DND-41 (cell line): ENCODE results near the gene MSANTD2.
A peak's percentile ranks its signal among the peaks of the same experiment; 100 is the strongest.

ENCODE experiments used
- ATAC-seq: fragments of 200-7000 bp; cut with Tn5 transposase; 3 replicates; pipeline ENCODE4 v1.9.1; 2021; ENCODE audit warnings: low read depth; ENCODE audit not compliant: insufficient read depth
- DNase-seq: peaks from one replicate; pipeline ENCODE4 v3.0.0-alpha.2; 2020
- H2AFZ ChIP-seq: 2 replicates; pipeline ENCODE4 v1.6.0; 2012; ENCODE audit warnings: low read depth, low read length
- H3K27ac ChIP-seq: 2 replicates; pipeline ENCODE4 v1.5.1; 2012; ENCODE audit warnings: low read length, inconsistent platforms
- H3K27me3 ChIP-seq: fragments of 200-600 bp; sonication (generic); 2 replicates; pipeline ENCODE4 v1.6.0; 2012; ENCODE audit warnings: low read length, mild to moderate bottlenecking, inconsistent platforms; ENCODE audit not compliant: insufficient read depth, poor library complexity
- H3K36me3 ChIP-seq: 2 replicates; pipeline ENCODE4 v1.5.1; 2012; ENCODE audit warnings: low read length, inconsistent platforms; ENCODE audit not compliant: insufficient read depth
- H3K4me1 ChIP-seq: 2 replicates; pipeline ENCODE4 v1.5.1; 2012; ENCODE audit warnings: mild to moderate bottlenecking, low read length; ENCODE audit not compliant: insufficient read depth
- H3K4me2 ChIP-seq: 2 replicates; pipeline ENCODE4 v1.6.0; 2012; ENCODE audit warnings: mild to moderate bottlenecking, moderate library complexity, low read length, inconsistent platforms; ENCODE audit not compliant: insufficient read depth
- H3K4me3 ChIP-seq, 2 experiments: fragments of 200-600 bp in 1 of 2; shearing (Covaris generic) in 1 of 2; 2 replicates each; pipeline ENCODE4 v1.5.1; 2012 to 2016; ENCODE audit warnings: inconsistent platforms in 2 of 2, low read length in 2 of 2, mild to moderate bottlenecking in 2 of 2, low read depth in 1 of 2, moderate library complexity in 1 of 2
- H3K79me2 ChIP-seq: 2 replicates; pipeline ENCODE4 v1.6.0; 2012; ENCODE audit warnings: low read length, inconsistent platforms; ENCODE audit not compliant: insufficient read depth
- H3K9ac ChIP-seq: 2 replicates; pipeline ENCODE4 v1.6.0; 2012; ENCODE audit warnings: low read depth, mild to moderate bottlenecking, inconsistent platforms, low read length, moderate library complexity
- H3K9me3 ChIP-seq: 2 replicates; pipeline ENCODE4 v1.5.1; 2012; ENCODE audit warnings: low read length, moderate library complexity, mild to moderate bottlenecking, inconsistent platforms; ENCODE audit not compliant: insufficient read depth, severe bottlenecking
- H4K20me1 ChIP-seq: 2 replicates; pipeline ENCODE4 v1.6.0; 2012; ENCODE audit warnings: low read length; ENCODE audit not compliant: insufficient read depth
- EZH2 ChIP-seq: IDR thresholded peaks from 3 replicates; pipeline ENCODE4 v1.6.1; 2012; ENCODE audit warnings: borderline replicate concordance, low read depth, mild to moderate bottlenecking, moderate library complexity, low read length, inconsistent platforms; ENCODE audit not compliant: severe bottlenecking
- TF ChIP-seq, protein P1 (sequence below): IDR thresholded peaks from 2 replicates; pipeline ENCODE4 v1.5.1; 2012; ENCODE audit warnings: borderline replicate concordance, low read length, moderate library complexity, mild to moderate bottlenecking; ENCODE audit not compliant: poor library complexity, severe bottlenecking; ENCODE audit errors: extremely low read depth

The MSANTD2 gene

DNA sequence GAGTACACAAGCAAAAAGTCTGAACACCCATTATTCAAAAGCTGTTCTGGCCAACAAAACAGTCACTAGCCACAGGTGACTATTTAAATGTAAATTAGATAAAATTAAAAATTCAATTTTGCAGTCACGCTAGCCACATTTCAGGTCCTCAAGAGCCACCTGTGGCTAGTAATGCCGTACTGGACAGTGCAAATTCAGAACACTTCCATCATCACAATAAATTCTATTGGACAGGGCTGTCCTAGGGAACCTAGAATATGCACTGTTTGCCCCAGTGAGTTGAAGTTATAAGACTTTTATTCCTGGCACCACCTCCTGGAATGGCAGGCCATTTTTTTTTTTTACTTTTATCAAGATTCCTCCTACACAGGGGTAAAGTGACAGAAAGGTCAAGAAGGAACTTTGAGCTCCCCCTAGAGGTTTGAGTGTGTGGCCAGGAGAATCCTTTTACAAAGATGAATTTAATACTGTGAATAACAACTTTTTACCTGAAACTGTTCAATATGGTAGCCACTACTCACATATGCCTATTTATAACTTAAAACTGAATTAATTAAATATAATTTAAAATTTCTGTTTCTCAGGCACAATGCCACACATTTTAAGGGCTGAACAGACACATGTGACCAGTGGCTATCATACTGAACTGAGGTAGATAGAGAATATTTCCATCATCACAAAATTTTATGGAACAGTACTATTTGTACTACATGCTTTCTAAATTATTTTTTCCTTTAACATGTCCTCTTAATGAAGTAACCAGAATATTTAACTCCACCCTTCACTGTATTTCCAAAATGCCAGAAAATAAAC, 6.5 kb downstream of the MSANTD2 start:
- Histone ChIP-seq H3K4me3 (no peak overlapping the region), H2AFZ (no peak overlapping the region), H4K20me1 (peaks cover 83% of the 10 kb centered on the region), H3K36me3 (no peaks in the 10 kb centered on the region), H3K27ac (no peak overlapping the region), H3K27me3 (no peaks in the 10 kb centered on the region), H3K4me1 (peaks cover 13% of the 10 kb centered on the region), H3K9ac (no peak overlapping the region), H3K79me2 (peaks cover 94% of the 10 kb centered on the region), H3K9me3 (no peaks in the 10 kb centered on the region), H3K4me2 (no peak overlapping the region)
- TF ChIP-seq, protein P1, sequence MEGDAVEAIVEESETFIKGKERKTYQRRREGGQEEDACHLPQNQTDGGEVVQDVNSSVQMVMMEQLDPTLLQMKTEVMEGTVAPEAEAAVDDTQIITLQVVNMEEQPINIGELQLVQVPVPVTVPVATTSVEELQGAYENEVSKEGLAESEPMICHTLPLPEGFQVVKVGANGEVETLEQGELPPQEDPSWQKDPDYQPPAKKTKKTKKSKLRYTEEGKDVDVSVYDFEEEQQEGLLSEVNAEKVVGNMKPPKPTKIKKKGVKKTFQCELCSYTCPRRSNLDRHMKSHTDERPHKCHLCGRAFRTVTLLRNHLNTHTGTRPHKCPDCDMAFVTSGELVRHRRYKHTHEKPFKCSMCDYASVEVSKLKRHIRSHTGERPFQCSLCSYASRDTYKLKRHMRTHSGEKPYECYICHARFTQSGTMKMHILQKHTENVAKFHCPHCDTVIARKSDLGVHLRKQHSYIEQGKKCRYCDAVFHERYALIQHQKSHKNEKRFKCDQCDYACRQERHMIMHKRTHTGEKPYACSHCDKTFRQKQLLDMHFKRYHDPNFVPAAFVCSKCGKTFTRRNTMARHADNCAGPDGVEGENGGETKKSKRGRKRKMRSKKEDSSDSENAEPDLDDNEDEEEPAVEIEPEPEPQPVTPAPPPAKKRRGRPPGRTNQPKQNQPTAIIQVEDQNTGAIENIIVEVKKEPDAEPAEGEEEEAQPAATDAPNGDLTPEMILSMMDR = peak; percentile 65
- TF ChIP-seq EZH2 = no peak
- DNase-seq = peak; percentile 19
- peak; percentile 78 for ATAC-seq

- Histone ChIP-seq H3K9me3 (no peaks in the 10 kb centered on the region), H3K9ac (no peak overlapping the region), H3K27me3 (no peaks in the 10 kb centered on the region), H3K4me2 (no peak overlapping the region), H3K79me2 (peaks cover 81% of the 10 kb centered on the region), H3K4me1 (no peaks in the 10 kb centered on the region; the same call in 1 of the 2 replicates), H3K27ac (no peak overlapping the region), H3K4me3 (no peak overlapping the region), H2AFZ (no peak overlapping the region), H3K36me3 (no peaks in the 10 kb centered on the region), H4K20me1 (peaks cover 79% of the 10 kb centered on the region)
- no peak for ATAC-seq
- no peak for DNase-seq
- TF ChIP-seq, protein P1 = no peak
- no peak for TF ChIP-seq EZH2
Observed at GRCh38 chr11:124791626-124792341, 8.4 kb downstream of the MSANTD2 start.

DNA sequence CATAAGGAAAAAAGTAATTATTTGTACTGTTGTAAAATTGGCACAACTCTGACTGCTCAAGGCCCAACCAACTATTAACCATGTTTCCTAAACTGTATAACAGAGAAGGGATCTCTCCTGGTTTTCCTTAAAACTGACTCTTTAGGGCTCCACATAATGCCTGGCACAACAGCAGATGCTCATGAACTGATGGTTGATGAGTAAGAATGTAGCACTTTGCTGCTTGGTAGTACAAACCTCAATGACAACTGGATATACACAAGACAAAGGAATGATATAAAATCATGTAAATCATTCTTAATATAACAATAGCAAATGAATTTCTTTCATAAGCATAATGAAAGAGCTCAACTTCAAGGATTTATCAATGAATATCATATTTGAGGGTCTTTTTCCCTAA, 11.7 kb downstream of the MSANTD2 start:
- Histone ChIP-seq H3K4me3 (no peak overlapping the region), H3K9me3 (no peaks in the 10 kb centered on the region), H3K79me2 (peaks cover 53% of the 10 kb centered on the region), H3K4me2 (no peak overlapping the region), H3K27me3 (no peaks in the 10 kb centered on the region), H2AFZ (no peak overlapping the region), H4K20me1 (peaks cover 59% of the 10 kb centered on the region), H3K4me1 (no peaks in the 10 kb centered on the region), H3K9ac (no peak overlapping the region), H3K36me3 (no peaks in the 10 kb centered on the region), H3K27ac (no peak overlapping the region)
- TF ChIP-seq EZH2 = no peak
- TF ChIP-seq, protein P1 = no peak
- no peak for ATAC-seq
- DNase-seq = no peak
